ENCODE data around the gene RGS12. TPM values are rescaled to one million over a fixed set of nuclear protein-coding genes. Genes with fewer than 3 reads are reported as not detected.

RGS12 gene
- total RNA-seq, 1 experiment from 2014 or later: 23.1 TPM

GRCh38 chr4:3261411-3262207 is 31.2 kb upstream of the RGS12 start:
- POLR2A ChIA-PET: no interaction called here
- Mint-ChIP-seq H3K4me3 (ENCODE audit: unreplicated experiment) (no peak overlapping the region), H3K9me3 (ENCODE audit: unreplicated experiment) (no peaks in the 10 kb centered on the region), H3K36me3 (ENCODE audit: insufficient read depth, unreplicated experiment) (no peaks in the 10 kb centered on the region), H3K4me1 (ENCODE audit: low read depth, unreplicated experiment) (no peaks in the 10 kb centered on the region), H3K27me3 (ENCODE audit: insufficient read depth, unreplicated experiment) (peaks cover 8% of the 10 kb centered on the region), H3K27ac (ENCODE audit: unreplicated experiment) (no peak overlapping the region)
- CTCF ChIA-PET: no interaction called here
- DNase-seq: peak in 1 of 2 experiments; percentile 21
- Histone ChIP-seq H3K4me3 (ENCODE audit: low read depth, low read length) (no peak overlapping the region), H3K27me3 (replicated peaks; ENCODE audit: control insufficient read depth, insufficient read depth, low read length) (no peaks in the 10 kb centered on the region), H3K4me1 (no peaks in the 10 kb centered on the region), H3K36me3 (ENCODE audit: control insufficient read depth, insufficient read depth, low read length) (no peaks in the 10 kb centered on the region), H3K9me3 (no peaks in the 10 kb centered on the region)
- BruUV-seq (replicated peaks): no TSS peak
- no peak for TF ChIP-seq CTCF (IDR thresholded peaks at IDR 0.05; ENCODE audit: insufficient read depth in 1 of 2, low read depth in 1 of 2, low read length in 1 of 2, severe bottlenecking in 1 of 2, unreplicated experiment in 1 of 2)
- intact Hi-C loops (cut with micrococcal nuclease; ENCODE audit: unreplicated experiment): no loop called here

- POLR2A ChIA-PET: no interaction called here
Observed at GRCh38 chr4:3262208-3263052, 30.4 kb upstream of the RGS12 start.

More at GRCh38 chr4:3262208-3263052, 30.4 kb upstream of the RGS12 start:
- DNase-seq: peak in 1 of 2 experiments; percentile 14
- CTCF ChIA-PET: no interaction called here
- no TSS peak for BruUV-seq (replicated peaks)
- Histone ChIP-seq H3K4me1 (no peaks in the 10 kb centered on the region), H3K9me3 (no peaks in the 10 kb centered on the region), H3K36me3 (ENCODE audit: control insufficient read depth, insufficient read depth, low read length) (no peaks in the 10 kb centered on the region), H3K27me3 (replicated peaks; ENCODE audit: control insufficient read depth, insufficient read depth, low read length) (no peaks in the 10 kb centered on the region), H3K4me3 (ENCODE audit: low read depth, low read length) (no peak overlapping the region)
- Mint-ChIP-seq H3K36me3 (ENCODE audit: insufficient read depth, unreplicated experiment) (no peaks in the 10 kb centered on the region), H3K4me3 (ENCODE audit: unreplicated experiment) (no peak overlapping the region), H3K4me1 (ENCODE audit: low read depth, unreplicated experiment) (no peaks in the 10 kb centered on the region), H3K27ac (ENCODE audit: unreplicated experiment) (no peak overlapping the region), H3K27me3 (ENCODE audit: insufficient read depth, unreplicated experiment) (peaks cover 8% of the 10 kb centered on the region), H3K9me3 (ENCODE audit: unreplicated experiment) (no peaks in the 10 kb centered on the region)
- TF ChIP-seq CTCF (IDR thresholded peaks at IDR 0.05; ENCODE audit: insufficient read depth in 1 of 2, low read depth in 1 of 2, low read length in 1 of 2, severe bottlenecking in 1 of 2, unreplicated experiment in 1 of 2): no peak
- intact Hi-C loops (cut with micrococcal nuclease; ENCODE audit: unreplicated experiment): no loop called here

Measured in Caco-2 (cell line).